HEK293 (cell line): ENCODE results near the gene ITIH3.

ENCODE experiments used
- CTCF ChIA-PET: fragments of 350-600 bp; formaldehyde crosslinking; extraction: SDS; loops from one replicate; lab custom pipeline; 2021; ENCODE audit warnings: antibody characterized with exemption; lab: Yijun Ruan, JAX
- POLR2A ChIA-PET: fragments of 300-600 bp; formaldehyde crosslinking; extraction: SDS; loops from one replicate; lab custom pipeline; 2020; ENCODE audit warnings: antibody characterized with exemption, inconsistent platforms; lab: Yijun Ruan, JAX
- H3K27ac ChIP-seq: fragments of 200-500 bp; sonication (Bioruptor generic); 2 replicates; pipeline ENCODE4 v1.5.1; 2014; ENCODE audit warnings: low read depth, low read length, control low read depth, inconsistent platforms; ENCODE audit errors: extremely low read depth
- H3K36me3 ChIP-seq, 2 experiments: fragments of 200-500 bp in 1 of 2; sonication (Bioruptor generic) in 1 of 2; 1 replicate in 1 of 2; 2 replicates in 1 of 2; pipeline ENCODE4 v1.5.1; 2014 to 2017; ENCODE audit warnings: inconsistent platforms in 2 of 2, low read length in 2 of 2; ENCODE audit not compliant: control insufficient read depth in 2 of 2, insufficient read depth in 1 of 2
- H3K4me1 ChIP-seq: fragments of 200-500 bp; sonication (Bioruptor generic); 2 replicates; pipeline ENCODE4 v1.5.1; 2014; ENCODE audit warnings: mild to moderate bottlenecking, low read length, inconsistent platforms; ENCODE audit not compliant: control insufficient read depth, insufficient read depth
- H3K4me3 ChIP-seq: 2 replicates; pipeline ENCODE4 v1.5.1; 2011; ENCODE audit warnings: low read depth, mild to moderate bottlenecking, control low read depth, low read length, moderate library complexity
- H3K9me3 ChIP-seq: fragments of 200-500 bp; sonication (Bioruptor generic); 2 replicates; pipeline ENCODE4 v1.5.1; 2014; ENCODE audit warnings: low read depth, low read length, inconsistent platforms; ENCODE audit not compliant: control insufficient read depth, insufficient read depth
- ZBTB48 ChIP-seq: fragments of 450-650 bp; formaldehyde crosslinking; IDR thresholded peaks from 2 replicates; pipeline ENCODE4 v1.5.1; 2016; ENCODE audit warnings: missing biosample characterization, missing genetic modification characterization
- ZNF2 ChIP-seq: fragments of 450-650 bp; formaldehyde crosslinking; IDR thresholded peaks from 2 replicates; pipeline ENCODE4 v1.5.1; 2016; ENCODE audit warnings: missing biosample characterization, missing genetic modification characterization
- ZNF335 ChIP-seq: fragments of 450-650 bp; formaldehyde crosslinking; conservative IDR thresholded peaks from 2 replicates; pipeline ENCODE4 v1.5.1; 2016; ENCODE audit warnings: missing biosample characterization, missing genetic modification characterization
- ZNF366 ChIP-seq: fragments of 450-650 bp; formaldehyde crosslinking; conservative IDR thresholded peaks from 2 replicates; pipeline ENCODE4 v1.5.1; 2016; ENCODE audit warnings: missing biosample characterization, missing genetic modification characterization
- ZNF416 ChIP-seq: fragments of 450-650 bp; formaldehyde crosslinking; IDR thresholded peaks from 2 replicates; pipeline ENCODE4 v1.5.1; 2016; ENCODE audit warnings: missing biosample characterization, missing genetic modification characterization
- ZNF449 ChIP-seq: fragments of 450-650 bp; formaldehyde crosslinking; IDR thresholded peaks from 2 replicates; pipeline ENCODE4 v1.5.1; 2017; ENCODE audit warnings: missing biosample characterization, mild to moderate bottlenecking, missing genetic modification characterization, moderate library complexity
- ZNF48 ChIP-seq: fragments of 450-650 bp; formaldehyde crosslinking; IDR thresholded peaks from 2 replicates; pipeline ENCODE4 v1.5.1; 2016; ENCODE audit warnings: missing biosample characterization, missing genetic modification characterization
- ZNF510 ChIP-seq: fragments of 450-650 bp; formaldehyde crosslinking; IDR thresholded peaks from 2 replicates; pipeline ENCODE4 v1.5.1; 2018; ENCODE audit warnings: mild to moderate bottlenecking, missing genetic modification characterization, missing biosample characterization; ENCODE audit not compliant: insufficient replicate concordance
- ZNF660 ChIP-seq: fragments of 450-650 bp; IDR thresholded peaks from 2 replicates; pipeline ENCODE4 v1.5.1; 2018; ENCODE audit warnings: missing biosample characterization, mild to moderate bottlenecking, missing genetic modification characterization
- ZNF670 ChIP-seq: fragments of 450-650 bp; formaldehyde crosslinking; IDR thresholded peaks from 2 replicates; pipeline ENCODE4 v1.5.1; 2016; ENCODE audit warnings: missing biosample characterization, missing genetic modification characterization, low read depth
- ZSCAN18 ChIP-seq: fragments of 450-650 bp; formaldehyde crosslinking; IDR thresholded peaks from 2 replicates; pipeline ENCODE4 v1.5.1; 2016; ENCODE audit warnings: missing biosample characterization, missing genetic modification characterization
- TF ChIP-seq, protein P1 (sequence below): fragments of 450-650 bp; formaldehyde crosslinking; IDR thresholded peaks from 2 replicates; pipeline ENCODE4 v1.5.1; 2016; ENCODE audit warnings: missing biosample characterization, missing genetic modification characterization
- TF ChIP-seq, protein P2 (sequence below): fragments of 450-650 bp; formaldehyde crosslinking; IDR thresholded peaks from 2 replicates; pipeline ENCODE4 v1.5.1; 2016; ENCODE audit warnings: missing biosample characterization, missing genetic modification characterization

ITIH3 gene

DNA sequence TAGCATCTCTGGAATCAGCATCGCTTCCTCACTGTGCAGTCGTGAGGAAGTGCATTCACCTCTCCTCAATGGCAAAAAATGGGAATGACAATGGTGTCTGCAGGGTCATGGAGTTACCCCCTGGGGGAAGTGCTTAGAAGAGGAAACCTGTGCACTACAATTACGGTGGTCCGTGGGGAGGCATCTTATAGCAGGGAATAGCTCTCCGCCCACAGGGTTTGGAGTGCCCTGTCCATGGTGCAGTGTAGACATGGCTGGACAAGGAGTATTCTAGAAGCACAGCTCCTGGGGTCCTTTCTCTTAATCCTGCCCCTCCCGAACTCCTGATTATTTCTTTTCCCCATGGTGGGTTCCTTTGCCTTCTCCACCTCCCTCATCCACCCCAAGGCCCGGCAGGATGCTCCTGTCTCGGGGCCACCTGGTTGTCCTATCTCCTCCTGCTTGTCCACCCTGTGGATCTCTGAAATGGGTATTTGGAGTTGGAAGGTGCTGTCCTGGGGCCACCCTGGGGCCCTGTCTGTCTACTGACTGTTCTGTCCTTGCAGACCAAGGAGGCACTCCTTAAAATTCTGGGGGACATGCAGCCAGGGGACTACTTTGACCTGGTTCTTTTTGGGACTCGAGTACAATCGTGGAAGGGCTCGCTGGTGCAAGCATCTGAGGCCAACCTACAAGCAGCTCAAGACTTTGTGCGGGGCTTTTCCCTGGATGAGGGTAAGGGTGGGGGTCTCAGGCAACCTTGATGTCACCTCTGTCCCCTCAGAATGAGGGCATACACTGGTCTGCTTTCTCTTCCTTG, 12.0 kb upstream of the ITIH3 start:
- POLR2A ChIA-PET, result no interaction called here
- Histone ChIP-seq H3K4me3 (no peak overlapping the region), H3K36me3 (no peaks in the 10 kb centered on the region), H3K9me3 (no peaks in the 10 kb centered on the region), H3K27ac (no peak overlapping the region), H3K4me1 (no peaks in the 10 kb centered on the region)
- CTCF ChIA-PET, result interaction anchor here (0.6 to 0.7 kb wide), 2 partner anchors 10 to 16 kb away, joined by 3 read pairs; no protein-coding TSS in a partner anchor
- TF ChIP-seq ZNF335 (tag by site-specific recombination), result no peak
- TF ChIP-seq, protein P1, sequence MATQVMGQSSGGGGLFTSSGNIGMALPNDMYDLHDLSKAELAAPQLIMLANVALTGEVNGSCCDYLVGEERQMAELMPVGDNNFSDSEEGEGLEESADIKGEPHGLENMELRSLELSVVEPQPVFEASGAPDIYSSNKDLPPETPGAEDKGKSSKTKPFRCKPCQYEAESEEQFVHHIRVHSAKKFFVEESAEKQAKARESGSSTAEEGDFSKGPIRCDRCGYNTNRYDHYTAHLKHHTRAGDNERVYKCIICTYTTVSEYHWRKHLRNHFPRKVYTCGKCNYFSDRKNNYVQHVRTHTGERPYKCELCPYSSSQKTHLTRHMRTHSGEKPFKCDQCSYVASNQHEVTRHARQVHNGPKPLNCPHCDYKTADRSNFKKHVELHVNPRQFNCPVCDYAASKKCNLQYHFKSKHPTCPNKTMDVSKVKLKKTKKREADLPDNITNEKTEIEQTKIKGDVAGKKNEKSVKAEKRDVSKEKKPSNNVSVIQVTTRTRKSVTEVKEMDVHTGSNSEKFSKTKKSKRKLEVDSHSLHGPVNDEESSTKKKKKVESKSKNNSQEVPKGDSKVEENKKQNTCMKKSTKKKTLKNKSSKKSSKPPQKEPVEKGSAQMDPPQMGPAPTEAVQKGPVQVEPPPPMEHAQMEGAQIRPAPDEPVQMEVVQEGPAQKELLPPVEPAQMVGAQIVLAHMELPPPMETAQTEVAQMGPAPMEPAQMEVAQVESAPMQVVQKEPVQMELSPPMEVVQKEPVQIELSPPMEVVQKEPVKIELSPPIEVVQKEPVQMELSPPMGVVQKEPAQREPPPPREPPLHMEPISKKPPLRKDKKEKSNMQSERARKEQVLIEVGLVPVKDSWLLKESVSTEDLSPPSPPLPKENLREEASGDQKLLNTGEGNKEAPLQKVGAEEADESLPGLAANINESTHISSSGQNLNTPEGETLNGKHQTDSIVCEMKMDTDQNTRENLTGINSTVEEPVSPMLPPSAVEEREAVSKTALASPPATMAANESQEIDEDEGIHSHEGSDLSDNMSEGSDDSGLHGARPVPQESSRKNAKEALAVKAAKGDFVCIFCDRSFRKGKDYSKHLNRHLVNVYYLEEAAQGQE (tag by site-specific recombination), result 0 out of 2 replicates have a peak, but pooled peaks have one; percentile 47

DNA sequence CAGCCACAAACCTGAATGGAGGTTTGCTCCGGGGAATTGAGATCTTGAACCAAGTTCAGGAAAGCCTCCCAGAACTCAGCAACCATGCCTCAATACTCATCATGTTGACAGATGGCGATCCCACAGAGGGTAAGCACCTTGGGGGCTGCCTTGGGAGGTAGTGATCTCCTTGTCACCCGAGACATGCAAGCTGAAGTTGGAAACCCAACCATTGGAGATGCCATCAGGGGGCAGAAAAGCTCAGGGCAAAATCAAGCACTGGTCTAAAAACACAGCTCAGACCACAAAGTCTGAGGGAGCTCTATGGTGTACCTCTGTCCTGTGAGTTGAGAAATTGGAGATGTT, 11.4 kb upstream of the ITIH3 start:
- H3K4me1 ChIP-seq, result no peaks in the 10 kb centered on the region
- H3K36me3 ChIP-seq, result no peaks in the 10 kb centered on the region
- no peaks in the 10 kb centered on the region for H3K9me3 ChIP-seq
- ChIA-PET POLR2A (no interaction called here), CTCF (interaction anchor here (0.6 to 0.7 kb wide), 2 partner anchors 10 to 15 kb away, joined by 3 read pairs; no protein-coding TSS in a partner anchor)
- no peak overlapping the region for H3K27ac ChIP-seq
- no peak for TF ChIP-seq ZNF449 (tag by site-specific recombination)
- TF ChIP-seq ZNF660 (tag by site-specific recombination), result no peak
- no peak for TF ChIP-seq ZNF510 (tag by site-specific recombination)
- TF ChIP-seq ZNF366 (tag by site-specific recombination), result no peak
- TF ChIP-seq ZBTB48 (tag by site-specific recombination), result no peak
- TF ChIP-seq ZNF2 (tag by site-specific recombination), result no peak
- TF ChIP-seq, protein P2, sequence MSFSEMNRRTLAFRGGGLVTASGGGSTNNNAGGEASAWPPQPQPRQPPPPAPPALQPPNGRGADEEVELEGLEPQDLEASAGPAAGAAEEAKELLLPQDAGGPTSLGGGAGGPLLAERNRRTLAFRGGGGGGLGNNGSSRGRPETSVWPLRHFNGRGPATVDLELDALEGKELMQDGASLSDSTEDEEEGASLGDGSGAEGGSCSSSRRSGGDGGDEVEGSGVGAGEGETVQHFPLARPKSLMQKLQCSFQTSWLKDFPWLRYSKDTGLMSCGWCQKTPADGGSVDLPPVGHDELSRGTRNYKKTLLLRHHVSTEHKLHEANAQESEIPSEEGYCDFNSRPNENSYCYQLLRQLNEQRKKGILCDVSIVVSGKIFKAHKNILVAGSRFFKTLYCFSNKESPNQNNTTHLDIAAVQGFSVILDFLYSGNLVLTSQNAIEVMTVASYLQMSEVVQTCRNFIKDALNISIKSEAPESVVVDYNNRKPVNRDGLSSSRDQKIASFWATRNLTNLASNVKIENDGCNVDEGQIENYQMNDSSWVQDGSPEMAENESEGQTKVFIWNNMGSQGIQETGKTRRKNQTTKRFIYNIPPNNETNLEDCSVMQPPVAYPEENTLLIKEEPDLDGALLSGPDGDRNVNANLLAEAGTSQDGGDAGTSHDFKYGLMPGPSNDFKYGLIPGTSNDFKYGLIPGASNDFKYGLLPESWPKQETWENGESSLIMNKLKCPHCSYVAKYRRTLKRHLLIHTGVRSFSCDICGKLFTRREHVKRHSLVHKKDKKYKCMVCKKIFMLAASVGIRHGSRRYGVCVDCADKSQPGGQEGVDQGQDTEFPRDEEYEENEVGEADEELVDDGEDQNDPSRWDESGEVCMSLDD (tag by site-specific recombination), result no peak
- no peak for TF ChIP-seq ZSCAN18 (tag by site-specific recombination)
- no peak for TF ChIP-seq ZNF416 (tag by site-specific recombination)
- no peak for TF ChIP-seq ZNF48
- TF ChIP-seq ZNF670 (tag by site-specific recombination), result no peak
- H3K4me3 ChIP-seq, result no peak overlapping the region
